ENCODE measurements around the gene SLC7A7. TPM values are rescaled to one million over a fixed set of nuclear protein-coding genes. Genes with fewer than 3 reads are reported as not detected.

The SLC7A7 gene
- total RNA-seq, 4 donors from 2014 or later = 1.00 to 67.0 (median 33.6) TPM

DNA sequence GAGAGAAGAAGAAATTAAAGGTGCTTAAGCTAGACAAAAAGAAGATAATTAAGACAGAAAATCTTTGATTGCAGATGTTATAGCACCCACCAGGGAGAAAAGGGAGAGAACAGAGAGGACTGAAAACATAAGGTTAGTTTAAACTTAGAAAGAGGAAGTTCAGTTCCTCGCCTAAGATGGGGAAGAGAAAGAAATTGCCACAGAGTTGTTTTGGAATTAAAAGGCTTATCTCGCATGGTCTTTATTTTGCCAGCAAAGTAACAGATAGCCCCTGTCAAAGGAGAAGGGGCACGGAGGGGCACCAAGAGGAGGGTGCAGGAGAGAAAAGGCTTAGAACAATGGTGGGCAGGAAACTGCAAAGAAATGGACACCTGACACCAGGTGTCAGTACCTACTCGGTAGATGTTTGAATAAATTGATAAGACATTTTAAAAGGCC, 66.6 kb downstream of the SLC7A7 start:
- Histone ChIP-seq H3K4me3 (no peak overlapping the region), H3K27ac (peak overlapping the region in 1 of 4 donors; percentile 8), H3K4me1 (no peaks in the 10 kb centered on the region), H3K27me3 (no peaks in the 10 kb centered on the region), H3K36me3 (no peaks in the 10 kb centered on the region), H3K9me3 (no peaks in the 10 kb centered on the region)
- no peak for DNase-seq
- TF ChIP-seq, protein P1, sequence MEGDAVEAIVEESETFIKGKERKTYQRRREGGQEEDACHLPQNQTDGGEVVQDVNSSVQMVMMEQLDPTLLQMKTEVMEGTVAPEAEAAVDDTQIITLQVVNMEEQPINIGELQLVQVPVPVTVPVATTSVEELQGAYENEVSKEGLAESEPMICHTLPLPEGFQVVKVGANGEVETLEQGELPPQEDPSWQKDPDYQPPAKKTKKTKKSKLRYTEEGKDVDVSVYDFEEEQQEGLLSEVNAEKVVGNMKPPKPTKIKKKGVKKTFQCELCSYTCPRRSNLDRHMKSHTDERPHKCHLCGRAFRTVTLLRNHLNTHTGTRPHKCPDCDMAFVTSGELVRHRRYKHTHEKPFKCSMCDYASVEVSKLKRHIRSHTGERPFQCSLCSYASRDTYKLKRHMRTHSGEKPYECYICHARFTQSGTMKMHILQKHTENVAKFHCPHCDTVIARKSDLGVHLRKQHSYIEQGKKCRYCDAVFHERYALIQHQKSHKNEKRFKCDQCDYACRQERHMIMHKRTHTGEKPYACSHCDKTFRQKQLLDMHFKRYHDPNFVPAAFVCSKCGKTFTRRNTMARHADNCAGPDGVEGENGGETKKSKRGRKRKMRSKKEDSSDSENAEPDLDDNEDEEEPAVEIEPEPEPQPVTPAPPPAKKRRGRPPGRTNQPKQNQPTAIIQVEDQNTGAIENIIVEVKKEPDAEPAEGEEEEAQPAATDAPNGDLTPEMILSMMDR (IDR thresholded peaks at IDR 0.05) = no peak
- TF ChIP-seq POLR2AphosphoS5 (IDR thresholded peaks at IDR 0.05) (no peak), POLR2A (IDR thresholded peaks at IDR 0.05) (no peak), EP300 (IDR thresholded peaks at IDR 0.05; ENCODE audit: low read depth) (no peak)
- WGBS, 2 donors (ENCODE audit: low coverage in 1 of 2) = 30 to 35% methylated on average over 4 of the region's 4 CpGs
- intact Hi-C loops (cut with DNase I; ENCODE audit: low total_unique reads) (no loop called here), in situ Hi-C loops (cut with MboI; ENCODE audit: low pct_ligation_motif_present in 1 of 4, low pct_unique_long_range_greater_than_20kb in 1 of 4, low sequenced_read_pairs in 3 of 4) (no loop called here)

DNA sequence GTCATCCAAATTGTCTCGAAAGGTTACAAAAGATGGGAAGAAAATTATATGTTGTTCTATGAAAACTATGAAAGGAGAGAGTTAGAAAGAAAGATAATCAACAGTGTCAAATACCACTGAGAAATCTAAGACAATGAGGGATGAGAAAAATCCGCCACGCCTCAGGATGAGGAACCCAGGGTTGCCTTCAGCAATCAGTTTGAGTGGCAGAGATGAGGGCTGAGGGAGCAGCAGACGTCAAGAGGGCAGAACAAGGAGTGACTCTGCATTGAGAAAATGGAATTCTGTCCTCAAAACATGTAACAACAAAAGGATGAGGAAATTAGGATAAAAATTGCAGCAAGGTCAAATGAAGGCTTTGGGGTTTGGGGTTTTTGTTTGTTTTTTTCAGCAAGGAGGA, 67.0 kb downstream of the SLC7A7 start:
- no peak for TF ChIP-seq POLR2A (IDR thresholded peaks at IDR 0.05)
- Histone ChIP-seq H3K4me3 (no peak overlapping the region), H3K27me3 (no peaks in the 10 kb centered on the region), H3K4me1 (no peaks in the 10 kb centered on the region), H3K27ac (peak overlapping the region in 1 of 4 donors; percentile 8), H3K9me3 (no peaks in the 10 kb centered on the region), H3K36me3 (no peaks in the 10 kb centered on the region)
- WGBS, 2 donors (ENCODE audit: low coverage in 1 of 2) = 65 to 83% methylated on average over 4 of the region's 4 CpGs
- in situ Hi-C loops (cut with MboI; ENCODE audit: low pct_ligation_motif_present in 1 of 4, low pct_unique_long_range_greater_than_20kb in 1 of 4, low sequenced_read_pairs in 3 of 4) = no loop called here
- DNase-seq = no peak
- intact Hi-C loops (cut with DNase I; ENCODE audit: low total_unique reads) = no loop called here

DNA sequence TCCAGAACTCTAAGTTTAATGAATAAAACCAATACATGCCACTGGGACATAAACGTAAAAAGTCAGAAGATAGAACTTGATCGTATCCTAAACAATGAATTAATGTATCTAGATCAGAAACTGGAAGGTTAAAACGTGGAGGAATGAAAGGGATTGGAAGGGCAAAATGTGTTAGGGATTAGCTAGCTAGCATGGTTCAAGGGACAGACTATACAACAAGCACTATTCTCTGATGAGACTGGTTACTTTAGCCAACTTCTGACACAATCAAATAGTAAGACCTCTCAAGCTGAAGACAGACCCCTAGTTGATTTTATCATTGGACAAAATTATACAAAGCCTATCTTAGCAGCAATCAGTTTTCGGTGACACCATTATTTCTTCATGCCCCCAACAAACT, 67.5 kb downstream of the SLC7A7 start:
- Histone ChIP-seq H3K4me1 (no peaks in the 10 kb centered on the region), H3K27me3 (no peaks in the 10 kb centered on the region), H3K9me3 (no peaks in the 10 kb centered on the region), H3K4me3 (no peak overlapping the region), H3K27ac (no peak overlapping the region), H3K36me3 (no peaks in the 10 kb centered on the region)
- 72% methylated on average over 4 of the region's 4 CpGs for WGBS, 2 donors (ENCODE audit: low coverage in 1 of 2)
- TF ChIP-seq POLR2A (IDR thresholded peaks at IDR 0.05) = no peak
- TF ChIP-seq, protein P1 (IDR thresholded peaks at IDR 0.05) = no peak
- TF ChIP-seq EP300 (IDR thresholded peaks at IDR 0.05; ENCODE audit: low read depth) = no peak
- TF ChIP-seq POLR2AphosphoS5 (IDR thresholded peaks at IDR 0.05) = no peak
- in situ Hi-C loops (cut with MboI; ENCODE audit: low pct_ligation_motif_present in 1 of 4, low pct_unique_long_range_greater_than_20kb in 1 of 4, low sequenced_read_pairs in 3 of 4) = no loop called here
- intact Hi-C loops (cut with DNase I; ENCODE audit: low total_unique reads) = no loop called here
- DNase-seq = no peak

DNA sequence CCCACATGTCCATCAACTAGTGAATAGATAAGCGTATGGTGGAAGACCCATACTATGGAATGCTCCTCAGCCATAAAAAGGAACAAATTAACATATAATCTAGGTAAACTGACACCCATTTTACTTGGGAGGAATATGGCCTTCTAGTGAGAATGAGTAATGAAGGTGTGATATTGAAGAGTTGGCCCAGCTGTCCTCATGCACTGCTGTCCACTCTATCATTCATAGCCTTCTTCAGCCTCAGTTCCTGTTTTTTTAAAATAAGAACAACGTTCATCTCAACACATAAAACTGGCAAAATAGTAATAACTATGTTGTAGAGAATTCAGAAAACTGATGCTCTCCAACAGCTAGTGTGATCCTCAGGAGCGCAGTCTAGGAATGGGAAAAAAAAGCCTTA, 75.2 kb downstream of the SLC7A7 start:
- 79 to 81% methylated on average over 3 of the region's 3 CpGs for WGBS, 2 donors (ENCODE audit: low coverage in 1 of 2)
- Histone ChIP-seq H3K4me3 (no peak overlapping the region), H3K27me3 (no peaks in the 10 kb centered on the region), H3K9me3 (no peaks in the 10 kb centered on the region), H3K27ac (no peak overlapping the region), H3K36me3 (no peaks in the 10 kb centered on the region), H3K4me1 (no peaks in the 10 kb centered on the region)
- in situ Hi-C loops (cut with MboI; ENCODE audit: low pct_ligation_motif_present in 1 of 4, low pct_unique_long_range_greater_than_20kb in 1 of 4, low sequenced_read_pairs in 3 of 4) (no loop called here), intact Hi-C loops (cut with DNase I; ENCODE audit: low total_unique reads) (no loop called here)
- DNase-seq = no peak
- TF ChIP-seq POLR2AphosphoS5 (IDR thresholded peaks at IDR 0.05) = no peak
- TF ChIP-seq EP300 (IDR thresholded peaks at IDR 0.05; ENCODE audit: low read depth) = no peak
- TF ChIP-seq, protein P1 (IDR thresholded peaks at IDR 0.05) = no peak
- no peak for TF ChIP-seq POLR2A (IDR thresholded peaks at IDR 0.05)

DNA sequence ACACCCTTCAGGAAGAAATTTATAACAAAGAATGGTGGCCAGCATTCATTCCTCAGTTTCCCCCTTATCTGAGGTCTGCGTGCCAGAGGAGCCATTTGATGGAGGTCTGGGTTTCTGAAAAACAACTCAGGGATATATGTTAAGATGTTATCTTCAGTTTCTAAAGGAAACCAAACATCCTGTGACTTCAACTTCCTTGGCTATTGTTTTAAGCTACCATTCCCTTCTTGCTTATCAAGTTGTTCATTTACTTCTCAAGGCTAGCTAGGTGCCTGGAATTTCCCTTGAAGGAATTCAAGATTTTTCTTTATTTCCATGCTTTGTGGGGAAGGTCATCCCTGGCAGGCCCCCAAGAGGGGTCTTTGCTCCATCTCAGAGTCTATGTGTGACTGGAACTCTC, 75.8 kb downstream of the SLC7A7 start:
- H3K9me3 ChIP-seq = no peaks in the 10 kb centered on the region
- in situ Hi-C loops (cut with MboI; ENCODE audit: low pct_ligation_motif_present in 1 of 4, low pct_unique_long_range_greater_than_20kb in 1 of 4, low sequenced_read_pairs in 3 of 4) = no loop called here
- 84% methylated on average over 1 of the region's 1 CpG; no CpG with 5 or more reads in 1 of the 2 donors for WGBS, 2 donors (ENCODE audit: low coverage in 1 of 2)

More for the DNA sequence above, 75.8 kb downstream of the SLC7A7 start:
- no peak for DNase-seq
- Histone ChIP-seq H3K27ac (no peak overlapping the region), H3K27me3 (no peaks in the 10 kb centered on the region), H3K36me3 (no peaks in the 10 kb centered on the region), H3K4me3 (no peak overlapping the region), H3K4me1 (no peaks in the 10 kb centered on the region)
- intact Hi-C loops (cut with DNase I; ENCODE audit: low total_unique reads) = no loop called here
- TF ChIP-seq POLR2A (IDR thresholded peaks at IDR 0.05) = no peak
- TF ChIP-seq, protein P1 (IDR thresholded peaks at IDR 0.05) = no peak
- TF ChIP-seq EP300 (IDR thresholded peaks at IDR 0.05; ENCODE audit: low read depth) = no peak
- TF ChIP-seq POLR2AphosphoS5 (IDR thresholded peaks at IDR 0.05) = no peak
